Naive thymus-derived CD4-positive, alpha-beta T cell (primary cell): ENCODE results near the gene CREB3L1. TPM values are rescaled to one million over a fixed set of nuclear protein-coding genes. Genes with fewer than 3 reads are reported as not detected.
"Not testable (repeated sequence)": the region's sequence is repeated elsewhere in the genome, so short reads cannot be mapped to it uniquely, and the experiment has no call there.

Source experiments
- ATAC-seq: fragments of 150-1000 bp; cut with Tn5 transposase; 2 replicates; pipeline ENCODE4 v1.10.0; 2021; ENCODE audit warnings: mild to moderate bottlenecking, moderate library complexity
- CTCF ChIA-PET: fragments of 350-600 bp; sonication (Branson Sonifier 250); formaldehyde crosslinking; loops from one replicate; lab custom pipeline; 2021; ENCODE audit warnings: antibody characterized with exemption; lab: Charles Lee
- POLR2A ChIA-PET: fragments of 350-600 bp; sonication (Branson Sonifier 250); formaldehyde crosslinking; loops from one replicate; lab custom pipeline; 2021; ENCODE audit warnings: antibody characterized with exemption, inconsistent platforms; lab: Charles Lee
- DNase-seq, 9 donors: peaks; one replicate each; pipeline versions ENCODE4 v3.0.0 to v3.0.0-alpha.2; 2020 to 2022; ENCODE audit warnings: mixed read lengths in 1 of 9
- H3K27ac ChIP-seq: one replicate; pipeline ENCODE4 v1.7.0; 2013; ENCODE audit warnings: mild to moderate bottlenecking, low read depth, low read length, moderate library complexity
- H3K27me3 ChIP-seq, 2 donors: one replicate each; pipeline ENCODE4 v1.7.0; 2013; ENCODE audit warnings: low read length in 2 of 2, mild to moderate bottlenecking in 2 of 2, moderate library complexity in 2 of 2; ENCODE audit not compliant: control insufficient read depth in 2 of 2, insufficient read depth in 2 of 2
- H3K36me3 ChIP-seq, 3 experiments: 1 replicate in 2 of 3; 2 replicates in 1 of 3; pipeline ENCODE4 v1.7.0; 2013; ENCODE audit warnings: low read length in 3 of 3, mild to moderate bottlenecking in 3 of 3, moderate library complexity in 1 of 3; ENCODE audit not compliant: insufficient read depth in 3 of 3, control insufficient read depth in 2 of 3
- H3K4me1 ChIP-seq, 2 donors: one replicate each; pipeline ENCODE4 v1.7.0; 2013; ENCODE audit warnings: low read length in 2 of 2, mild to moderate bottlenecking in 2 of 2, moderate library complexity in 1 of 2; ENCODE audit not compliant: control insufficient read depth in 2 of 2, insufficient read depth in 2 of 2
- H3K4me3 ChIP-seq: 2 replicates; pipeline ENCODE4 v1.7.0; 2013; ENCODE audit warnings: mild to moderate bottlenecking, low read length
- H3K9me3 ChIP-seq, 3 experiments: 1 replicate in 2 of 3; 2 replicates in 1 of 3; pipeline ENCODE4 v1.7.0; 2013; ENCODE audit warnings: low read length in 3 of 3; ENCODE audit not compliant: control insufficient read depth in 2 of 3
- H3K27ac Mint-ChIP-seq, 9 donors: one replicate each; pipeline ENCODE4 v1.8.0; 2020 to 2022; ENCODE audit warnings: mixed read lengths in 9 of 9, mild to moderate bottlenecking in 8 of 9, moderate library complexity in 5 of 9, inconsistent platforms in 2 of 9
- H3K27me3 Mint-ChIP-seq, 5 donors: one replicate each; pipeline ENCODE4 v1.8.0; 2021 to 2022; ENCODE audit warnings: mixed read lengths in 5 of 5, mild to moderate bottlenecking in 1 of 5
- H3K36me3 Mint-ChIP-seq, 5 donors: one replicate each; pipeline ENCODE4 v1.8.0; 2020 to 2022; ENCODE audit warnings: mixed read lengths in 5 of 5, mild to moderate bottlenecking in 3 of 5, inconsistent platforms in 1 of 5
- H3K4me1 Mint-ChIP-seq, 7 donors: one replicate each; pipeline ENCODE4 v1.8.0; 2020 to 2022; ENCODE audit warnings: mixed read lengths in 7 of 7, mild to moderate bottlenecking in 3 of 7, inconsistent platforms in 1 of 7
- H3K4me3 Mint-ChIP-seq, 10 donors: one replicate each; pipeline ENCODE4 v1.8.0; 2020 to 2022; ENCODE audit warnings: mild to moderate bottlenecking in 10 of 10, mixed read lengths in 10 of 10, moderate library complexity in 6 of 10, inconsistent platforms in 2 of 10
- H3K9me3 Mint-ChIP-seq, 11 donors: one replicate each; pipeline ENCODE4 v1.8.0; 2020 to 2022; ENCODE audit warnings: mixed read lengths in 11 of 11, mild to moderate bottlenecking in 4 of 11, inconsistent platforms in 1 of 11, moderate library complexity in 1 of 11
- intact Hi-C, 2 donors: fragments of 100-400 bp; cut with micrococcal nuclease; formaldehyde crosslinking; loops; one replicate each; pipeline ENCODE4 v1.15.1; 2023
- polyA plus RNA-seq, 2 donors: library from polyadenylated mRNA; unstranded; fragments of 300-500 nt; fragmentation: Illumina TruSeq; gene quantifications; one replicate each; pipeline ENCODE4 v1.2.3, GENCODE V29; 2021
- total RNA-seq, 6 experiments: library from RNA in 5 of 6; stranded (reverse) in 5 of 6; gene quantifications; 1 replicate in 5 of 6; 2 replicates in 1 of 6; pipeline ENCODE4 v1.2.3 and lab custom pipeline; 2021 to 2026

The CREB3L1 gene
- total and polyA plus RNA-seq, 7 experiments from 2014 or later: not detected

DNA sequence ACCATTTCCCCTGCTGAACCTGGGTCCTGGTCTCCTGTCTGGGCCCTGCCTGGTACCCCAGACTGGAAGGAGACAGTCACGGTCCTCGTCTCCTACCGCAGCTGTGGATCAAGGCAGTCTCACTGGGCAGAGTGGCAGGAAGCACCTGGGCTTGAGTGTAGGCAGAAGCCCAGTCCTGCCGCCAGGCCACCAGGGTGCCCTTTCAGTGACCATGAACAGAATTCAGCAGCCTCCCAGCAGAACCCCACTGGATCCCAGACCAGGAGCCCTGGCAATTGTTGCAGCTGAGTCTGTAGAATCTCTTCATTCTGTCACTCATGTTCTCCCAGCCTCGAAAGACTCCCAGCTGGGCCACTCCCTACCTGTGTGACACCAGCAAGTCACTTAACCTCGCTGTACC is 25.5 kb upstream of the CREB3L1 start:
- H3K27me3 Mint-ChIP-seq: peaks cover 0 to 6% (median 0%) of the 10 kb centered on the region in 5 donors
- no peak overlapping the region for H3K27ac Mint-ChIP-seq
- H3K9me3 ChIP-seq: no peaks in the 10 kb centered on the region
- H3K36me3 Mint-ChIP-seq: no peaks in the 10 kb centered on the region
- POLR2A ChIA-PET: interaction anchor here (0.8 kb wide), 1 partner anchor 126 kb away, joined by 3 read pairs; no protein-coding TSS in a partner anchor
- ATAC-seq (no peak), DNase-seq (no peak)
- no peak overlapping the region for H3K4me3 ChIP-seq
- H3K4me1 Mint-ChIP-seq: peaks cover 0 to 5% (median 0%) of the 10 kb centered on the region in 7 donors
- CTCF ChIA-PET: interaction anchor here (0.6 kb wide), 1 partner anchor 12 kb away, joined by 5 read pairs; no protein-coding TSS in a partner anchor
- H3K36me3 ChIP-seq: no peaks in the 10 kb centered on the region
- H3K9me3 Mint-ChIP-seq: no peaks in the 10 kb centered on the region
- intact Hi-C loops: no loop called here
- no peak overlapping the region for H3K4me3 Mint-ChIP-seq
- no peaks in the 10 kb centered on the region for H3K4me1 ChIP-seq
- no peaks in the 10 kb centered on the region for H3K27me3 ChIP-seq
- no peak overlapping the region for H3K27ac ChIP-seq

DNA sequence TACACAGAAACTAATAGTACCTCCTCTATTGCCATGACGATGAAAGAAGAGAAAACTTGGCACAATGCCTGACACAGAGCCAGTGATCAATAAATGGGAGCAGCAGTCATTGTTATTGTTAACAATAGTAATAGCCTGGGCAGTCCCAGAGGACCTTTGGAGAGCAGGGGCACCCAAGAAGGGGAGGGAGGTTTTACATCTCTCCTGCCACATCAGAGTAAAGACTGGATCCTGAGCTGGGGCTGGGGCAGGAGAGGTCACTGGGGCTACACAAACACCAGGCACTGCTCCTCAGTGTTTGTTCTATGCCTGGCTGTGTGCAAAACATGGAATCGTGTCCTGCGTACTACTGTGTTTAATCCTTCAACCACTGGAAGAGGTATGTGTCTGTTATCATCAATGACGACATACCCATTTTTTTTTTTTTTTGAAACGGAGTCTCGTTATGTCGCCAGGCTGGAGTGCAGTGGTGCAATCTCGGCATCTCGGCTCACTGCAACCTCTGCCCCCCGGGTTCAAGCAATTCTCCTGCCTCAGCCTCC is 25.0 kb upstream of the CREB3L1 start:
- Mint-ChIP-seq H3K36me3 (no peaks in the 10 kb centered on the region), H3K27ac (no peak overlapping the region), H3K9me3 (no peaks in the 10 kb centered on the region), H3K4me1 (peaks cover 0 to 5% (median 0%) of the 10 kb centered on the region in 7 donors), H3K4me3 (no peak overlapping the region), H3K27me3 (peaks cover 0 to 6% (median 0%) of the 10 kb centered on the region in 5 donors)
- CTCF ChIA-PET: interaction anchor here (0.6 kb wide), 1 partner anchor 12 kb away, joined by 5 read pairs; no protein-coding TSS in a partner anchor
- H3K27me3 ChIP-seq: no peaks in the 10 kb centered on the region
- no peak for DNase-seq
- POLR2A ChIA-PET: interaction anchor here (0.8 kb wide), 1 partner anchor 126 kb away, joined by 3 read pairs; no protein-coding TSS in a partner anchor
- no peak for ATAC-seq
- no peaks in the 10 kb centered on the region for H3K9me3 ChIP-seq
- H3K27ac ChIP-seq: no peak overlapping the region
- no peaks in the 10 kb centered on the region for H3K4me1 ChIP-seq
- no peaks in the 10 kb centered on the region for H3K36me3 ChIP-seq
- intact Hi-C loops: no loop called here
- no peak overlapping the region for H3K4me3 ChIP-seq

DNA sequence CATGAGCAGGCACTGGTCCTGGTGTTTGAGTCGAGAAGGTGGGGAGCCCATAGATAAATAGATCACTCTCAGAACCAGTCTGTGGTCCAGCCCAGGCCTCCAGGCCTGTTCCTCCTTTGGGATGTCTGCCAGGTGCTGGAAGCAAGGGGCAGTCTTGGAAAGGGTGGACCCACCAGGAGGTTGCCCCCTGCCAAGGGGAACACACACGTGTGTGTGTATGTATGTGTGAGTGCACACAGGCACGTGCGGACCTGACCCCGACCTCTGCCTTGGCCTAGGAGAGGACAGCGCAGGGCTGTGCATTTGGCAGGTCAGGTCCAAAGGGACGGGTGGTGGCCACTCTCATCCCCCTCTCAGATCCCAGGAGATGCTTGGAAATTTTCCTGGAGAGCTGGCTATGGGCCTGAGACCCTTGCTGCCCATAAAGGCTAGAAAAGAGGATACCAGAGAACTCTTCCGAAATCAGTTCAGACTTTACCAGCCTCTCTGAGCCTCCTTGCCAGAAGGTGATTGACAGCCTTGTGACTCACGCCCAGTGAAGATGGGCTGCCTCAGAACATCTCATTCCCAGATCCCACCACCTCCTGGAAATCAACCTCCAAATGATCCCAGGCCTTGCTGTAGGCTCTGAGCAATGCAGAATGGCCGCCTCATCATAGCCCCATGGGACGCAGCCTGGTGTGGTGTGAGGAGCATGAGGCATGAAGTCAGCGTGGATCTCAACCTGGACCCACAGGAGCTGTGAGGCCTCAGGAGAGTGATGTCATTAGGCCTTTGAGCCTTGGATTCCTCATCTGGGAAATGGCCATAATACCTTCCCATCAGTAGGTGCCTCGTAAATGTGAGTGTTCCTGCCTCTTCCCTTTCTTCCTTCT is 24.0 kb upstream of the CREB3L1 start:
- CTCF ChIA-PET: no interaction called here
- no peak overlapping the region for H3K4me3 ChIP-seq
- ATAC-seq (no peak), DNase-seq (no peak)
- peaks cover 0 to 5% (median 0%) of the 10 kb centered on the region in 7 donors for H3K4me1 Mint-ChIP-seq
- H3K27me3 Mint-ChIP-seq: peaks cover 0 to 6% (median 0%) of the 10 kb centered on the region in 5 donors
- H3K9me3 Mint-ChIP-seq: no peaks in the 10 kb centered on the region
- no peak overlapping the region for H3K4me3 Mint-ChIP-seq
- no peak overlapping the region for H3K27ac ChIP-seq
- no peak overlapping the region for H3K27ac Mint-ChIP-seq
- H3K27me3 ChIP-seq: no peaks in the 10 kb centered on the region
- no peaks in the 10 kb centered on the region for H3K36me3 Mint-ChIP-seq
- POLR2A ChIA-PET: no interaction called here
- no peaks in the 10 kb centered on the region for H3K4me1 ChIP-seq
- H3K9me3 ChIP-seq: no peaks in the 10 kb centered on the region
- H3K36me3 ChIP-seq: no peaks in the 10 kb centered on the region
- intact Hi-C loops: no loop called here

DNA sequence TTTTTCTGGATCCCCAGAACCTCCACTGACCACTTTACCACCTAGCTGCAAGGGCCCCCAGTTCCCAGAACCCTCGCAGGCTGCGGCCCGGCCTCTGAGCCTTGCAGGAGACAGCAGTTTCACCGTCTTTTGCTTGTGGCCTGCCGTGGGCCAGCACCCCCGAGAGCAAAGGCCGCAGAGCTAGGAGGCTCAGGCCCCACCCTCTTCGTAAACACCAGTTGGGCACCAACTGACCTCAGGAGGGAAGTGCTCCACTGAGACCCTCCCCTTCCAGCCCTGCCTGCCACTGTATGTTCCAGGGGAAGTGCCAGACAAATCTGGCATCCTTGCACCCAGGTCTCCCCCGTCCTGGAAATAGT is 23.4 kb upstream of the CREB3L1 start:
- H3K36me3 Mint-ChIP-seq: no peaks in the 10 kb centered on the region
- H3K27me3 Mint-ChIP-seq: peaks cover 0 to 6% (median 0%) of the 10 kb centered on the region in 5 donors
- DNase-seq (no peak), ATAC-seq (no peak)
- no peaks in the 10 kb centered on the region for H3K36me3 ChIP-seq
- no peak overlapping the region for H3K4me3 Mint-ChIP-seq
- no peak overlapping the region for H3K27ac ChIP-seq
- ChIA-PET POLR2A (no interaction called here), CTCF (no interaction called here)
- no peaks in the 10 kb centered on the region for H3K27me3 ChIP-seq
- H3K9me3 Mint-ChIP-seq: no peaks in the 10 kb centered on the region
- H3K9me3 ChIP-seq: no peaks in the 10 kb centered on the region
- no peaks in the 10 kb centered on the region for H3K4me1 ChIP-seq
- H3K27ac Mint-ChIP-seq: no peak overlapping the region
- H3K4me1 Mint-ChIP-seq: peaks cover 0 to under 1% (median 0%) of the 10 kb centered on the region in 7 donors
- intact Hi-C loops: no loop called here
- H3K4me3 ChIP-seq: no peak overlapping the region

DNA sequence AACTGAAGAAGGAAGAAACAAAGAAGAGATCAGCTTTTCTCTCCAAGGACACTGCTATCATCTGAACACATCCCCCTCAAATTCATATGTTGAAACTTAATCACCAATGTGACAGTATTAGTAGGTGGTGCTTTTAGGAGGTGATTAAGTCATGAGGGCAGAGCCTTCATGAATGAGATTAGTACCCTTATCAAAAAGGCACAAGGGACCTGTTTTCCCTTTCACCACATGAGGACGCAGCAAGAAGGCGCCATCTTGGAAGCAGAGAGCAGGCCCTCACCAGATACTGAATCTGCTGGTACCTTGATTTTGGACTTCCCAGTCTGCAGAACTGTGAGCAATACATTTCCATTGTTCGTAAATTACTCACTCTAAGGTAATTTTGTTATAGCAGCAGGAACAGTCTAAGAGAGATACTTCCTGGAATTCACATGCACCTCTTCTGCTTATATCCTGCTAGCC is 20.9 kb upstream of the CREB3L1 start:
- H3K4me1 Mint-ChIP-seq: no peaks in the 10 kb centered on the region
- POLR2A ChIA-PET: no interaction called here
- CTCF ChIA-PET: no interaction called here

DNA sequence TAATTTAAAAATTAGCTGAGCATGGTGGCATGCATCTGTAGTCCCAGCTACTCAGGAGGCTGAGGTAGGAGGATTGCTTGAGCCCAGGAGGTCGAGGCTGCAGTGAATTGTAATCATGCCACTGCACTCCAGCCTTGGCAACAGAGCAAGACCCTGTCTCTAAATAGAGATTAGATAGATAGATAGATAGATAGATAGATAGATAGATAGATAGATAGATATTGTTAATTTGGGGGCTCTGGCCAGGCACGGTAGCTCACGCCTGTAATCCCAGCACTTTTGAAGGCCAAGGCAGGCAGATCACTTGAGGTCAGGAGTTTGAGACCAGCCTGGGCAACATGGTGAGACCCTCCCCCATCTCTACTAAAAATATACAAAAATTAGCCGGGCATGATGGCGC is 18.1 kb upstream of the CREB3L1 start:
- H3K9me3 ChIP-seq, H3K27ac Mint-ChIP-seq, intact Hi-C loops, H3K9me3 Mint-ChIP-seq, ATAC-seq, CTCF ChIA-PET, H3K4me1 Mint-ChIP-seq, H3K27me3 Mint-ChIP-seq, H3K36me3 Mint-ChIP-seq, H3K4me3 Mint-ChIP-seq, H3K27ac ChIP-seq, H3K4me3 ChIP-seq, H3K27me3 ChIP-seq, H3K4me1 ChIP-seq, H3K36me3 ChIP-seq, DNase-seq: not testable (repeated sequence)
- POLR2A ChIA-PET: interaction anchor here (0.9 kb wide), 1 partner anchor 9 kb away, joined by 3 read pairs; no protein-coding TSS in a partner anchor

More for the DNA sequence above, 20.9 kb upstream of the CREB3L1 start:
- H3K27me3 ChIP-seq: no peaks in the 10 kb centered on the region
- H3K4me1 ChIP-seq: no peaks in the 10 kb centered on the region
- H3K4me3 ChIP-seq: no peak overlapping the region
- no peaks in the 10 kb centered on the region for H3K9me3 ChIP-seq
- no peak for DNase-seq
- no peak overlapping the region for H3K27ac ChIP-seq
- no peak overlapping the region for H3K27ac Mint-ChIP-seq
- H3K9me3 Mint-ChIP-seq: no peaks in the 10 kb centered on the region
- intact Hi-C loops: no loop called here
- no peaks in the 10 kb centered on the region for H3K36me3 Mint-ChIP-seq
- no peak for ATAC-seq
- no peak overlapping the region for H3K4me3 Mint-ChIP-seq
- no peaks in the 10 kb centered on the region for H3K36me3 ChIP-seq
- H3K27me3 Mint-ChIP-seq: peaks cover 0 to 6% (median 0%) of the 10 kb centered on the region in 5 donors
